ACHN (cell line): ENCODE results near the gene FANCE.
"Not testable (repeated sequence)": the region's sequence is repeated elsewhere in the genome, so short reads cannot be mapped to it uniquely, and the experiment has no call there.

Source experiments
- DNase-seq: peaks from one replicate; pipeline ENCODE4 v3.0.0-alpha.2; 2015
- in situ Hi-C: cut with HindIII; loops from 2 replicates; pipeline ENCODE4 v1.10.0; 2017; ENCODE audit warnings: low sequenced_read_pairs, low pct_ligation_motif_present, low pct_unique_long_range_greater_than_20kb

FANCE gene

DNA sequence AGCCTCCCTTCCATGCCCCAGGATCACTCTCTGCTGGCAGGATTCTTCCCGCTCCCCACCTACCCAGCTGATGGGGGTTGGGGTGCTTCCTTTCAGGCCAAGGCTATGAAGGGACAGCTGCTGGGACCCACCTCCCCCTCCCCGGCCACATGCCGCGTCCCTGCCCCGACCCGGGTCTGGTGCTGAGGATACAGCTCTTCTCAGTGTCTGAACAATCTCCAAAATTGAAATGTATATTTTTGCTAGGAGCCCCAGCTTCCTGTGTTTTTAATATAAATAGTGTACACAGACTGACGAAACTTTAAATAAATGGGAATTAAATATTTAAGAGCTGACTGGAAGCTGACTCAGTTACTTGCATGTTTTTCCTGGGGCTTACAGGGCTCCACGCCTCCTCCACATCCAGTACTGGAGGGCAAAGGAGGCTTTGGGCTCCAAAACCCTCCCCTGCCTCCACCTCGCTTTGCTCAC is 24.3 kb upstream of the FANCE start:
- DNase-seq = no peak
- in situ Hi-C loops = loop anchor here (25.0 kb wide), 1 partner anchor 91 kb away; the partner anchor contains the start of gene PPARD

DNA sequence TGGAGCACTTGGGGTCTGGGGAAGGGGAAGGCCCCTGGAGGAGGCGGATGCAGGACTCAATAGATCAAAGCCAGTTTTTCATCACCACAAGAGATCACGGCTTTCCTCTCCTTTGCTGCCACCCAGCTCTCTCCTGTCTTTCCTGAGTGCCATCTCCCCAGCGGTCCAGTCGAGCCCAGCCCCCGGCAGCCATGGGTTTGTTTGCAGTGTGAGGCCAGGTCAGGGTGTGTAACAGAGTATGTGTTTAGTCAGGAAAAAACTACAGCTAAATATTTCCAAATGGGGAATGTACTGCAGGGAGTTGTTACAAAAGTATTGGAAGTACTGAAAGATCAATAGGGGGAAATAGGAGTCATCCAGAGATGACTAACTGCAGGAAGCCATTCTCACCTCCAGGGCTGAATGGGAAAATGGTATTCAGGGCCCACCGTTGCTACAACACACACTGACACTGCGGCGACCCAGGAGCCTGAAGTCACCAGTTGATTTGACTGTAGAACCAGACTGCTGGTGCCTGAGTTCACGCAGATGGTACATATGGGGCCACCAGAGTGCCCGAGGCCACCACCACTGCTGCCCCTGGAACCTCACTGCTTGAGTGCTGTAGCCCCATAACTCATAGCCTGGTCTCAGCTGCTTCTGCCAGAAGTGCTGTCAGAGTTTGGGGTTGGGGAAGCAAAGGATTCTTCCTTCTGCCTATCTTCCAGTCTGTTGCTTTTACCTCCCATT is 23.6 kb upstream of the FANCE start:
- no peak for DNase-seq
- in situ Hi-C loops = loop anchor here (25.0 kb wide), 1 partner anchor 91 kb away; the partner anchor contains the start of gene PPARD

DNA sequence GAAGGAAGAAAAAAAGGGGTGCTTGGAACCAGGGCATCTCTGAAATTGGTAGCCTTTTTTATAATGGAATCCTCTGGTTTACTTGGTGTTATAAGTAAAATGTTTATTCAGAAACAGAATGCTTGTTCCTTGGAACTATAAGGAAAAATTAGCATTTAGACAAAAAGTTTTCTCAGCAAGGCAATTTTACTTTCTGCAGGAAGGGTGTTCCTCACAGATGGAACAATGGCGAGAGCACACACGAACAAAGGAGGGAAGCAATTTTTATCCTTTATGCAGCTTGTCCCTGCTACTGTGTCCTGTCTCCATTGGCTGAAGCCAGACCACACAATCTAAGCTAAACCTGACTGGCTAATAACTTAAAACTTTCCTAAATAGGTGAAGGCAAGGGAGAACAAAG is 22.7 kb upstream of the FANCE start:
- in situ Hi-C loops = loop anchor here (25.0 kb wide), 1 partner anchor 92 kb away; the partner anchor contains the start of gene PPARD
- no peak for DNase-seq

DNA sequence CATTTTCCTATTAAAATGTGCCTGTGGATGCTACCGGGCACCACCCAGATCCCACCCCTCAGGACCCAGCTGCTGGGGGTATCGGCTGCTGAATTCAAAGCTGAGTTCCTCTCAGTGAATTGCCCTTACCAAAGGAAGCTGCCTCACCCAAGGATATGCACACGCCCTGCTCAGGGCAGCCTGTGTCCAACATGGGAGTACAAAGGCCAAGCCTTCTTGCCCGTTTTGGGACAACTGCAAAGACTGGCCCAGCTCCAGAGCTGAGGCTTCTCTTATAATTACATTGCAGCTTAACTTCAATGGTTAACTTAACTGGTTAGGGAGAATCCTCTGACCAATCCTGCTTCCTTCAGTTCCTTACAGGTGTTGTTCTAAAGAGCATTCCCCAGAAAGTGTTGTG is 19.8 kb upstream of the FANCE start:
- no peak for DNase-seq
- in situ Hi-C loops = loop anchor here (25.0 kb wide), 1 partner anchor 95 kb away; the partner anchor contains the start of gene PPARD

DNA sequence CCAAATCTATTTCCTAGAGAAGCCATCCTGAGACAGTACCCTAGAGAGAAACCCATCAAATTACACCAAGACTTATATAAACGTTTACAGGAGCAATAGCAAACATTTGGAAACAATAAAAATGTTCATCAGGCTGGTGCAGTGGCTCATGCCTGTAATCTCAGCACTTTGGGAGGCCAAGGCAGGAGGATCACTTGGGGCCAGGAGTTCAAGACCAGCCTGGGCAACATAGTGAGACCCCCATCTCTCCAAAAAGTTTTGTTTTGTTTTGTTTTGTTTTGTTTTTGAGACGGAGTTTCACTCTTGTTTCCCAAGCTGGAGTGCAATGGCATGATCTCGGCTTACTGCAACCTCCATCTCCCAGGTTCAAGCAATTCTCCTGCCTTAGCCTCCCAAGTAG is 19.4 kb upstream of the FANCE start:
- in situ Hi-C loops = loop anchor here (25.0 kb wide), 1 partner anchor 95 kb away; the partner anchor contains the start of gene PPARD
- not testable (repeated sequence) for DNase-seq

DNA sequence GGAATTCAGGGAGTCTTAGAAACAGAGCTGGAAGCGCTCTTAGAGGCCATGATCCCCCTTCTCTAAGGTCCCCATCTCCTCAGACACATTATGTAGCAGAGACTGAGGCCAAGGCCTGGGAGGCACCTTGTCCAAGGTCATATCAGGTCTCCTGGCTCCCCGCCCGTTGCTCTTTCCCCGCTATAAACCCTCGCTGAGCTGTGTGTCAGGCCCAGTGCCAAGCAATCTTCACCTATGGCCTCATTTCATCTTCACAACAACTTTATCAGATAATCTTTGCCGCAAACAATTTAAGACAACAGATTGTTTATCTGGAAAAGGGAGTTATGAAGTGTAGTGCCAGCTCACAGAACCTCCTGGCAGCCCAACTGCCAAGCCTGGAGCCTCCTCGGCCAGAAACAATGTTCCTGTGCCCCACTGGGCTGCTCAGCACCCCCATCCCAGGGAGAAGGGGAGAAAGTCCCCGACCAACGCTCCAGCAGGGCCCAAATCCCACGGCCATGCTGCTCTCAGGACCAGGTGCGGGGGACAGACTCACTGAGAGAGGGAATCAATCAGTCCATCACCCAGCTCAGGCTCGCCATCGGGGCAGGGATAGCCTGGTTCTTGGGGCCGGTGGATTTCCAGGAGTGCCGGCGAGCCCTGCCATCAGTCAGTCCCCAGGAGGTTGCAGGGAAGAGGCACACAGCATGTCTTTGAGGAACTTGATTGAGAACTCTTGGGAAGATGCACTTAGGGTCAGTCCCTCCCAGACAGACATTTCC is 16.9 kb upstream of the FANCE start:
- in situ Hi-C loops = loop anchor here (25.0 kb wide), 1 partner anchor 98 kb away; the partner anchor contains the start of gene PPARD
- no peak for DNase-seq

DNA sequence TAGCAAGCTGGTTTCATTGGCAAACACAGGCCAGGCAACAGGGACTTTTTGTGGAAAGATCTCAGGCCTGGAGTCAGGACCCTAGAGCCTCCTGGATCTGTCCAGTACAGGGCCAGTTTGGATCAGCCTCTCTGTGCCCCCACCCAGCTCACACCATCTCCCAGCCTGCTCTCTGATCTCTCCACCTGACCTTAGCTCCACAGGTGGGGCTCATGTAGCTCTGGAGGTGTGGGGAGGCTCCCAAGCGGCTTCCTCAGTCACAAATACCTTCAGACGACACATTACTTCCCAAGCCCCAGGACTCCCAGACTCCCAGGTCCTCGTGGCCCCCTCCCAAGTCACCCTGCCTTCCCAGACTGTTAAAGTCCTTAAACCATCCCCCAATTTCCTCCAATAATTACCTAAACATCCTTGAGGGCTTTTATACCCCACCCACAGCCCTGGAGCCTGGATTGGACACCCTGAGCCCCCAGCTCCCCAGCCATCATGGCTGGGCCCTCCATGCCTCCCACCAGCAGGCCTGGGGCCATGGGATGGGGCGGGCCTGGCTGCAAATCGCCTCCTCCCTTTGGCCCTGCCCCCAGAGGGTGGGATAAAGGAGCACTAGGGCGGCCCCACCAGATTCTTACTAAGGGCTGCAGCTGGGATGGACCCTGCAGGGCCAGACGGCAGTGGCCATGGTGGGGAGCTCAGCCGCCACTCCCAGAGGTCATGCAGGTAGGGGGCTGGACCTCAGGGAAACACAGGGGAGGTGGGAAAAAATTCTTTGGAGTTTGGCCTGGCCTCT is 15.9 kb upstream of the FANCE start:
- in situ Hi-C loops = loop anchor here (25.0 kb wide), 1 partner anchor 99 kb away; the partner anchor contains the start of gene PPARD
- no peak for DNase-seq

DNA sequence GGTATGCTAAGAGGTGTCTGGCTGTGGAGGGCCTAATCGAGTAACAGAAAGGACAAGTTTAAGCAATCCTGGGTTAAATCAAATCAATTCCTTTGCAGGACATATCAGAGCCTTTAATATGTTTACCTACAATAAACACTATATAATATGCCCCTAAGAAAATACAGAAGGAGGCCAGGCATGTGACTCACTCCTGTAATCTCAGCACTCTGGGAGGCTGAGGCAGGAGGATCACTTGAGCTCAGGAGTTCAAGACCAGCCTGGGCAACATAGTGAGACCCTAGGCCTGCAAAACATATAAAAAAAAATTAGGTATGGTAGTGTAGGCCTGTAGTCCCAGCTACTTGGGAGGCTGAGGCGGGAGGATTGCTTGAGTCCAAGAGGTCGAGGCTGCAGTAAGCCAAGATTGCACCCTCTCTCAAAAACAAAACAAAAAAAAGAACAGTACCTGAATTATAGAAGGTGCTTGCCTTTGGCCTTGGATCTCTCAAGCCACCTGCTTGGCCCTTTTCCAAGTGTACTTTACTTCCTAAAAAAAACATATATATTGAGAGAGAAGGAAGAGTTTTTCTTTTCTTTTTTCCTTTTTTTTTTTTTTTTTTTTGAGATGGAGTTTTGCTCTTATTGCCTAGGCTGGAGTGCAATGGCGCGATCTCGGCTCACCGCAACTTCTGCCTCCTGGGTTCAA is 13.6 kb upstream of the FANCE start:
- DNase-seq = not testable (repeated sequence)
- in situ Hi-C loops = loop anchor here (25.0 kb wide), 1 partner anchor 101 kb away; the partner anchor contains the start of gene PPARD

DNA sequence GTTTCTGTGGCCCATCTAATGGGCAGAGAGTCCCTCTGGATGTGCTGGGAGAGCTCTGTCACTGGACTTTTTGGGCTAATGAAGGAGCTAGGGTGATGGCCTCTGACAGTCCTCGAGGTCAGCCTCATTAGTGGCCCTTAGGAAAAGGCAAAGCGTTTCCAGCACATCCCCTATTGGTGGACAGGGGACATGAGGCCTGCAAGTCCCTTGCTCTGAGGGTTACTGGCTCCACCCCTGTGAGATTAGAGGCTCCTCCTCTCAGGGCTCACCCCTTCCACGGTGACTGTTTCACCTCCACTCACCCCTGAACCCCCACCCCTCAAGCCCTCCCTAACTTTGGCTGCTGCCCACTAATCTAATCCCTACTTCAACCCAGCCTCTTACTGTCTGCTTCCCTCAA is 12.8 kb upstream of the FANCE start:
- in situ Hi-C loops = loop anchor here (25.0 kb wide), 1 partner anchor 102 kb away; the partner anchor contains the start of gene PPARD
- DNase-seq = no peak

DNA sequence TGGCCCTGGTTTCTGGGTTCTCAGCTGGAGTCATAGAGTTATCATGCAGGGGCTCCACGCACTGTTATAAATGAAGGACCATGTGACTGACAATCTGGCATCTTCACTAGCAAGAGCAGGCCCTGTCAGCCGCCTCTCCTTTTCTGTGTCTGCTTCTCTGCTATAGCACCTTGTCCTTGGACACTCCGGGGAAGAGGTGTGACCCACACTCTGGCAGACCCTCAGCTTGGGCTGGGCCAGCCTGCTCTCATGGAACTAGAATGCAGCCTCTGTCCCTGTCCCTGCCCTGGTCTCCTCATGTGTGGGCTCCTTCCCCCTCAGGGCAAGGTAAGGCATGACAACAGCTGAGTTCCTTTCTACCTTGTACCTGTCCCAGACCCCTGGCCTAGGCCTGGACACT is 10.9 kb upstream of the FANCE start:
- DNase-seq = no peak
- in situ Hi-C loops = loop anchor here (25.0 kb wide), 1 partner anchor 104 kb away; the partner anchor contains the start of gene PPARD

DNA sequence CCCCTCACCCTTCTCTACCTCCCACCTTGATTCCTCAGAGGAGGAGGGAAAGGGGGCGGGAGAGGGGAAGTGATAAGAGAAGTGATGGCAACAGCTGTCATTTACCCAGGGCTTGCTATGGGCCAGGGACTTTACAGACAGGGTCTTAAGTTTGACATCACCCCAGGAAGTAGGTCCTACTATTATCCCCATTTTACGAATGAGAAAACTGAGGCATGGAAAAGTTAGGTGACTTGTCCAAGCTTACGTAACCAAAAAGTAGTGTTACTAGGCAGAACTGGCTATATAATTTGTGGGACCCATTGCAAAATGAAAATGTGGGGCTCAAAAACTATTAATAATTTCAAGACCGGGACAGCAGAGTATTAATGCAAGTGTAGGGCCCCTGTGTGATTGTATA is 10.5 kb upstream of the FANCE start:
- in situ Hi-C loops = loop anchor here (25.0 kb wide), 1 partner anchor 104 kb away; the partner anchor contains the start of gene PPARD
- DNase-seq = no peak

DNA sequence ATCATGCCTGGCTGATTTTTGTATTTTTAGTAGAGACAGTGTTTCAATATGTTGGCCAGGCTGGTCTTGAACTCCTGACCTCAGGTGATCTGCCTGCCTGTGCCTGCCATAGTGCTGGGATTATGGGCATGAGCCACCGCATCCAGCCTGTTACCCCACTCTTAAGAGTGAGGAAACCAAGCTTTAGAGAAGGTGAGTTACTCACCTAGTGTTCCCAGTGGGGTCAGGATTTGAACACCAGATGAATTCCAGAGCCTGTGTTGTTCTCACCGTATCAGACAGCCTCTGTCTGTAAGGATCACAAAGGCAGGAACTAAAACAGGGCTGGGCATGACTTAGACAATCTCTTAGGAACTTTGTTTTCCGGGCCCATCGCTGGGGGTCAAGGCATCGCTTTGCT is 9.4 kb upstream of the FANCE start:
- no peak for DNase-seq
- in situ Hi-C loops = loop anchor here (25.0 kb wide), 1 partner anchor 105 kb away; the partner anchor contains the start of gene PPARD

DNA sequence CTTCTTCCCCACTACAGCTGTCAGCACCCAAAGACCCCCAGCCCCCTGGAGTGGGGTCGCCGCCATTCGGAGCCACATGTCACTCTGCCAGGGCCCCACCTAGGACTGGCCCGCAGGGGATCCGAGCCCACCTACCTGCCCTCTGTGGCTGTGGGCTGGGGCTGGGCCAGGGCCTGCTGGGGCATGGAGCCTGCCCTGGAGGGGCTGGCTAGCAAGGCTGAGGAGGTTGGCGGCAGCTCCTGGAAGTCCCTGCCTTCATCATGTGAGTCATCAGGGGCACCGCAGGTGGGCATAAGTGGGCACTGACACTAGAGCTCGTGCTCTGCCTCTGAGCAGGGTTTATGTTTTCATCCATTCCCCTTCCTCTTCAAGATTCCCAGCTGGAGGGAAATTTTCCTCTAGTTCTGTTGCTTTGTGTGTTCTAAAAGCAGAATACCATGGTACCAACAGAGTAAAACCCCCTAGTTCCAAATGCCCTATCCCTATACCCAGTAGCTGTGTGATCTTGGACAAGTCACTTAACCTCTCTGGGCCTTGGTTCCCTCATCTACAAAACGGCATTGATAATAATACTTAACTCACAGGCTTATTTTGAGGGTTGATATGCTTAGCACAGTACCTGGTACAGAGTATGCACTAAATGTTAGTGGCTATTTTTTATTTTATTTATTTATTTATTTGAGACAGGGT is 8.7 kb upstream of the FANCE start:
- in situ Hi-C loops = loop anchor here (25.0 kb wide), 1 partner anchor 106 kb away; the partner anchor contains the start of gene PPARD
- no peak for DNase-seq

DNA sequence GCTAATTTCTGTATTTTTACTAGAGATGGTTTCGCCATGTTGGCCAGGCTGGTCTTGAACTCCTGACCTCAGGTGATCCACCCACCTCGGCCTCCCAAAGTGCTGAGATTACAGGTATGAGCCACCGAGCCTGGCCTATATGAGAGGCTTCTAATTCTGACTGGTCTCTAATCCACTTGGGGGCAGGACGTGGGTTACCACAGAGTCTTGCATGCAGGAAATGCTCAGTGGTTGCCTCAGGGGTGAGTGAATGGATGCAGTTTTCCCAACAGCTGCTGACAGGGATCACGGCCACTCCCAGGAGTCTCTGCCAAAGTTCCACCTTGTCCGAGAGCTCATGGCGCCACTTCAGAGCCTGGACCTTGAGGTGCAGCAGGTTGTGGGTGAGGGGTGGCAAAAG is 6.4 kb upstream of the FANCE start:
- DNase-seq = no peak
- in situ Hi-C loops = loop anchor here (25.0 kb wide), 1 partner anchor 108 kb away; the partner anchor contains the start of gene PPARD

DNA sequence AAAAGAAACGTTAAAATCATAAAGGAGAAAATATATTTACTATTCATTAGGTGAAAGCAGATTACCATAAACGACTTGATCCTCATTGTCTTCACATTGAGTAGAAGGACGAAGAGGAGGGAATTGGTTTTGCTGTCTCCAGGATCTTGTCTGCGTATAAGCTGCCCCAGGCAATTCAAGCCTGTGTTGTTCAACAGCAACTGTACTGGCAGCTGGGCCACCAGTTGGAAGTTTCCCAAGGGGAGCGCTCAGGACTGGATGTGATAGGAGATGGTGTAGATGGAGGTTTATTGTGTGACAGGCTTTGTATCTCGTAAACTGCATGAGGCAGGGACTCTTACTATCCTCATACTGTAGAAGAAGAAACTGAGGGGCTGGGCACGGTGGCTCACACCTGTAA is 3.9 kb upstream of the FANCE start:
- in situ Hi-C loops = loop anchor here (25.0 kb wide), 1 partner anchor 111 kb away; the partner anchor contains the start of gene PPARD
- no peak for DNase-seq

DNA sequence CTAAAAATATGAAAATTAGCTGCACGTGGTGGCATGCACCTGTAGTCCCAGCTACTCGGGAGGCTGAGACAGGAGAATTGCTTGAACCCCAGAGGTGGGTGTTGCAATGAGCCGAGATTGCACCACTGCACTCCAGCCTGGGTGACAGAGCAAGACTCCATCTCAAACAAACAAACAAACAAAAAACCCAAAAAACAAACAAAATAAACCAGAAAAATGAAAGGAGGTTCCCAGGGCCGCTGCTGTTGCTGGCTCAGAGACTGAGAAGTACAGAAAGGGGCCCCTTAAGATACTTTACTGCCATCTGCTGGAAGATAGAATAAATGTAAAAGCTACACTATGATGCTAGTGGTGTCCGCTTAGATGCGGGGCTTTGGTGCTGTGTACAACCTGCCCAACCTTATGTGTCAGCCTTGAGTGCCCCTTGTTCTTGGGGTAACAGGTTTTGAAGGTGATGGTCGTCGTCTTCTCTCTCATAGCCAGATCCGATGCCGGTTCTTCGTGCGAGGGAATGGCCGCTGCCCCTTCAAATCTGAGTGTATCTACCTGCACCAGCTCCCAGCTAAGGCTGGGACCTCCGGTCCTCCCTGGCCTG is 2.8 kb upstream of the FANCE start:
- in situ Hi-C loops = loop anchor here (25.0 kb wide), 1 partner anchor 112 kb away; the partner anchor contains the start of gene PPARD
- peak; percentile 73 for DNase-seq
